Uterus (tissue), 4 donors: ENCODE data around the gene KCNK2. TPM values are rescaled to one million over a fixed set of nuclear protein-coding genes. Genes with fewer than 3 reads are reported as not detected.

Experiments used
- DNase-seq, 2 donors: peaks; one replicate each; pipeline ENCODE4 v3.0.0-alpha.2; 2019 to 2020
- H3K27ac ChIP-seq, 2 donors: fragments of 200-600 bp; sonication (generic); 1 replicate in 1 of 2; 2 replicates in 1 of 2; pipeline ENCODE4 v1.5.1; 2016 to 2018
- H3K27me3 ChIP-seq, 2 donors: fragments of 200-600 bp; sonication (generic); one replicate each; pipeline ENCODE4 v1.5.1; 2018 to 2019; ENCODE audit warnings: control low read depth in 1 of 2
- H3K36me3 ChIP-seq, 2 donors: fragments of 200-600 bp; sonication (generic); one replicate each; pipeline ENCODE4 v1.5.1; 2019; ENCODE audit warnings: control low read depth in 1 of 2
- H3K4me1 ChIP-seq, 2 donors: fragments of 200-600 bp; sonication (generic); one replicate each; pipeline ENCODE4 v1.5.1; 2018 to 2019; ENCODE audit warnings: control low read depth in 1 of 2
- H3K4me3 ChIP-seq, 2 donors: fragments of 200-600 bp; sonication (generic); 1 replicate in 1 of 2; 2 replicates in 1 of 2; pipeline ENCODE4 v1.5.1; 2018 to 2019; ENCODE audit warnings: mild to moderate bottlenecking in 1 of 2
- H3K9me3 ChIP-seq, 2 donors: fragments of 200-600 bp; sonication (generic); one replicate each; pipeline ENCODE4 v1.5.1; 2019; ENCODE audit warnings: control low read depth in 1 of 2
- CTCF ChIP-seq, 4 experiments: fragments of 200-600 bp in 2 of 4; fragments of 450-650 bp in 2 of 4; sonication (generic) in 2 of 4; IDR thresholded peaks; one replicate each; pipeline ENCODE4 v1.5.1; 2016 to 2019; ENCODE audit warnings: antibody characterized with exemption in 4 of 4, mild to moderate bottlenecking in 2 of 4, moderate library complexity in 1 of 4
- POLR2A ChIP-seq, 2 donors: fragments of 450-650 bp; IDR thresholded peaks; one replicate each; pipeline ENCODE4 v1.6.1; 2016; ENCODE audit warnings: antibody characterized with exemption in 2 of 2, mild to moderate bottlenecking in 1 of 2, moderate library complexity in 1 of 2
- intact Hi-C: fragments of 100-400 bp; cut with DNase I; formaldehyde crosslinking; loops from one replicate; pipeline ENCODE4 v1.15.1; 2023; ENCODE audit warnings: low total_unique reads
- total RNA-seq, 4 donors: library from RNA; depleted of rRNA in 3 of 4; stranded (reverse); fragments of >200 nt in 3 of 4; gene quantifications; one replicate each; pipeline versions ENCODE4 v1.1.0 to v1.2.4, GENCODE V29; 2014 to 2023
- donor health status: DM: yes; HTN: yes; CAD: no.

The KCNK2 gene
- total RNA-seq, 4 donors from 2014 or later = 3.0 to 3.8 TPM; not detected in 2

GRCh38 chr1:215056584-215056983 is 26.0 kb upstream of the KCNK2 start:
- H3K4me1 ChIP-seq = no peaks in the 10 kb centered on the region
- H3K27me3 ChIP-seq = no peaks in the 10 kb centered on the region
- no peaks in the 10 kb centered on the region for H3K9me3 ChIP-seq
- intact Hi-C loops = no loop called here
- TF ChIP-seq CTCF (IDR thresholded peaks at IDR 0.05) (no peak), POLR2A (IDR thresholded peaks at IDR 0.05) (no peak)
- no peak overlapping the region for H3K4me3 ChIP-seq
- H3K36me3 ChIP-seq = no peaks in the 10 kb centered on the region
- no peak for DNase-seq
- H3K27ac ChIP-seq = no peak overlapping the region

- no peak for DNase-seq
- H3K27ac ChIP-seq = no peak overlapping the region
Measured at GRCh38 chr1:215059947-215060346, 22.6 kb upstream of the KCNK2 start.

GRCh38 chr1:215064327-215064726 is 18.2 kb upstream of the KCNK2 start:
- intact Hi-C loops = no loop called here
- no peak for TF ChIP-seq POLR2A (IDR thresholded peaks at IDR 0.05)
- no peaks in the 10 kb centered on the region for H3K36me3 ChIP-seq
- no peak for DNase-seq
- no peaks in the 10 kb centered on the region for H3K27me3 ChIP-seq
- H3K27ac ChIP-seq = no peak overlapping the region
- H3K4me3 ChIP-seq = no peak overlapping the region
- no peaks in the 10 kb centered on the region for H3K9me3 ChIP-seq
- no peaks in the 10 kb centered on the region for H3K4me1 ChIP-seq

More at GRCh38 chr1:215059947-215060346, 22.6 kb upstream of the KCNK2 start:
- Histone ChIP-seq H3K27me3 (no peaks in the 10 kb centered on the region), H3K4me1 (no peaks in the 10 kb centered on the region), H3K4me3 (no peak overlapping the region), H3K9me3 (no peaks in the 10 kb centered on the region), H3K36me3 (no peaks in the 10 kb centered on the region)
- intact Hi-C loops = no loop called here
- TF ChIP-seq CTCF (IDR thresholded peaks at IDR 0.05) = no peak
- TF ChIP-seq POLR2A (IDR thresholded peaks at IDR 0.05) = no peak

GRCh38 chr1:215071078-215071477 is 11.5 kb upstream of the KCNK2 start:
- intact Hi-C loops = no loop called here
- Histone ChIP-seq H3K36me3 (no peaks in the 10 kb centered on the region), H3K4me3 (no peak overlapping the region), H3K27ac (no peak overlapping the region), H3K9me3 (no peaks in the 10 kb centered on the region), H3K4me1 (no peaks in the 10 kb centered on the region), H3K27me3 (no peaks in the 10 kb centered on the region)
- TF ChIP-seq POLR2A (IDR thresholded peaks at IDR 0.05) (no peak), CTCF (IDR thresholded peaks at IDR 0.05) (no peak)
- no peak for DNase-seq

GRCh38 chr1:215076322-215076721 is 6.2 kb upstream of the KCNK2 start:
- no peak overlapping the region for H3K4me3 ChIP-seq

More at GRCh38 chr1:215076322-215076721, 6.2 kb upstream of the KCNK2 start:
- Histone ChIP-seq H3K27me3 (no peaks in the 10 kb centered on the region), H3K4me1 (no peaks in the 10 kb centered on the region), H3K27ac (no peak overlapping the region), H3K36me3 (no peaks in the 10 kb centered on the region), H3K9me3 (no peaks in the 10 kb centered on the region)
- TF ChIP-seq POLR2A (IDR thresholded peaks at IDR 0.05) (no peak), CTCF (IDR thresholded peaks at IDR 0.05) (no peak)
- DNase-seq = no peak
- intact Hi-C loops = no loop called here
